ENCODE measurements around the gene EIF3A.

DNA sequence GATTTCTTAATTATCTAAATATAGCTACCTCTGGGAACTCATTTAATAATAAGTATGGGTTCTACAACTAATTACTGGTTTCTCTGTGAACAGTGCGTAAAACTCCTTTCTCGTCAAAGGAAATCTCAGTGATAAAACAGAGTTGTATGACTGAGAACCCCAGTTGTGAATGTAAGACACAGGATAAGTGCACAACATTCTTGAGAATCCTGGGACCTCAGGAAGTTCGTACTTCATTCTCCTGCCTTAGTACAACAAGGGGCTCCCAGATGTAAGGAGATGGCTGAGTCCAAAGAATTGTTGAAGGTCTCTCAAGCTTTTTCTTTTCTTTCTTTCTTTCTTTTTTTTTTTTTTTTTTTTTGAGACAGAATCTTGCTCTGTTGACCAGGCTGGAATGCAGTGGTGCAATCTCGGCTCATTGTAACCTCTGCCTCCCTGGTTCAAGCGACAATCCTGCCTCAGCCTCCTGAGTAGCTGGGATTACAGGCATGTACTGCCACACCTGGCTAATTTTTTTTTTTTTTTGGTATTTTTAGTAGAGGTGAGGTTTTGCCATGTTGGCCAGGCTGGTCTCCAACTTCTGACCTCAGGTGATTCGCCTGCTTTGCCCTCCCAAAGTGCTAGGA, 35.8 kb upstream of the EIF3A start:
- TF ChIP-seq CTCF (IDR thresholded peaks at IDR 0.05) (no peak), POLR2A (IDR thresholded peaks at IDR 0.05) (no peak)
